Brain microvascular endothelial cell (primary cell): ENCODE data around the gene PTGR3.

Experiments
- DNase-seq: peaks from one replicate; pipeline ENCODE4 v3.0.0-alpha.2; 2020
- H3K27ac ChIP-seq: fragments of 250-450 bp; sonication (Bioruptor Pico); 2 replicates; pipeline ENCODE4 v1.5.1; 2020; ENCODE audit warnings: mild to moderate bottlenecking, moderate library complexity
- H3K27me3 ChIP-seq: fragments of 250-450 bp; sonication (Bioruptor Pico); replicated peaks from 2 replicates; pipeline ENCODE4 v1.5.1; 2020; ENCODE audit warnings: mild to moderate bottlenecking
- H3K36me3 ChIP-seq: fragments of 250-450 bp; sonication (Bioruptor Pico); replicated peaks from 2 replicates; pipeline ENCODE4 v1.5.1; 2020; ENCODE audit warnings: mild to moderate bottlenecking
- H3K4me3 ChIP-seq: 2 replicates; pipeline ENCODE4 v1.5.1; 2011; ENCODE audit warnings: low read depth, mild to moderate bottlenecking, control low read depth, low read length, moderate library complexity
- CTCF ChIP-seq: IDR thresholded peaks from 2 replicates; pipeline ENCODE4 v1.5.1; 2011; ENCODE audit warnings: low read depth, mild to moderate bottlenecking, moderate library complexity, low read length, control low read depth, inconsistent platforms; ENCODE audit errors: missing control alignments
- in situ Hi-C: cut with HindIII; loops from 2 replicates; pipeline ENCODE4 v1.10.0; 2017; ENCODE audit warnings: low sequenced_read_pairs, low pct_ligation_motif_present

The PTGR3 gene

GRCh38 chr18:75253043-75253442 lies 44.1 kb upstream of the PTGR3 start:
- TF ChIP-seq CTCF = no peak
- Histone ChIP-seq H3K4me3 (no peak overlapping the region), H3K27ac (no peak overlapping the region), H3K36me3 (no peaks in the 10 kb centered on the region), H3K27me3 (no peaks in the 10 kb centered on the region)
- no peak for DNase-seq
- in situ Hi-C loops = no loop called here

GRCh38 chr18:75252136-75252535 lies 43.2 kb upstream of the PTGR3 start:
- Histone ChIP-seq H3K4me3 (no peak overlapping the region), H3K36me3 (no peaks in the 10 kb centered on the region), H3K27ac (no peak overlapping the region), H3K27me3 (no peaks in the 10 kb centered on the region)
- TF ChIP-seq CTCF = no peak
- DNase-seq = no peak
- in situ Hi-C loops = no loop called here

- TF ChIP-seq CTCF = no peak
- Histone ChIP-seq H3K36me3 (no peaks in the 10 kb centered on the region), H3K27me3 (no peaks in the 10 kb centered on the region), H3K4me3 (no peak overlapping the region), H3K27ac (no peak overlapping the region)
- DNase-seq = no peak
- in situ Hi-C loops = no loop called here
Measured at GRCh38 chr18:75251466-75251865, 42.5 kb upstream of the PTGR3 start.

- no peak for DNase-seq
- H3K27ac ChIP-seq = no peak overlapping the region
- no peak for TF ChIP-seq CTCF
Measured at GRCh38 chr18:75250471-75250821, 41.5 kb upstream of the PTGR3 start.

GRCh38 chr18:75249672-75250470 lies 40.9 kb upstream of the PTGR3 start:
- Histone ChIP-seq H3K27me3 (no peaks in the 10 kb centered on the region), H3K36me3 (no peaks in the 10 kb centered on the region), H3K27ac (no peak overlapping the region), H3K4me3 (no peak overlapping the region)
- DNase-seq = no peak
- in situ Hi-C loops = no loop called here
- no peak for TF ChIP-seq CTCF

More at GRCh38 chr18:75250471-75250821, 41.5 kb upstream of the PTGR3 start:
- in situ Hi-C loops = no loop called here
- no peaks in the 10 kb centered on the region for H3K27me3 ChIP-seq
- no peak overlapping the region for H3K4me3 ChIP-seq
- no peaks in the 10 kb centered on the region for H3K36me3 ChIP-seq

- no peak overlapping the region for H3K27ac ChIP-seq
- TF ChIP-seq CTCF = no peak
Measured at GRCh38 chr18:75249175-75249518, 40.2 kb upstream of the PTGR3 start.

More at GRCh38 chr18:75249175-75249518, 40.2 kb upstream of the PTGR3 start:
- in situ Hi-C loops = no loop called here
- no peaks in the 10 kb centered on the region for H3K27me3 ChIP-seq
- DNase-seq = no peak
- no peaks in the 10 kb centered on the region for H3K36me3 ChIP-seq
- no peak overlapping the region for H3K4me3 ChIP-seq
